Endothelial cell of umbilical vein (primary cell): ENCODE data around the gene MS4A2. TPM values are rescaled to one million over a fixed set of nuclear protein-coding genes. Genes with fewer than 3 reads are reported as not detected.
"Not testable (repeated sequence)": the region's sequence is repeated elsewhere in the genome, so short reads cannot be mapped to it uniquely, and the experiment has no call there.

Experiments
- BruUV-seq: library from RNA; stranded (reverse); fragments of 400-500 nt; replicated peaks from 2 replicates; lab custom pipeline; 2021; lab: Mats Ljungman, UMichigan
- CTCF ChIA-PET: fragments of 300-600, 350-600 bp; sonication (Branson Sonifier 250); formaldehyde crosslinking; loops from one replicate; lab custom pipeline; 2021; ENCODE audit warnings: antibody characterized with exemption, inconsistent platforms; lab: Charles Lee
- POLR2A ChIA-PET: fragments of 300-600, 350-600 bp; sonication (Branson Sonifier 250); formaldehyde crosslinking; loops from one replicate; lab custom pipeline; 2021; ENCODE audit warnings: antibody characterized with exemption, inconsistent platforms; lab: Charles Lee
- DNase-seq: peaks from one replicate; pipeline ENCODE4 v3.0.0-alpha.2; 2011; ENCODE audit warnings: low read depth, low spot score
- FAIRE-seq: peaks from 2 replicates; lab custom pipeline; 2011; peaks lifted over from hg19 to GRCh38; lab: Jason Lieb, UNC
- H2AFZ ChIP-seq: 2 replicates; pipeline ENCODE4 v1.6.0; 2012; ENCODE audit warnings: low read depth, low read length, control low read depth, inconsistent platforms
- H3K27ac ChIP-seq: 2 replicates; pipeline ENCODE4 v1.5.1; 2011; ENCODE audit warnings: low read depth, mild to moderate bottlenecking, control low read depth, low read length, moderate library complexity; ENCODE audit not compliant: insufficient read depth
- H3K27me3 ChIP-seq, 2 experiments: 2 replicates each; pipeline versions ENCODE4 v1.6.0 to v1.6.1; 2011; ENCODE audit warnings: low read length in 2 of 2, mixed read lengths in 1 of 2; ENCODE audit not compliant: control insufficient read depth in 2 of 2, insufficient read depth in 2 of 2
- H3K36me3 ChIP-seq, 2 experiments: 2 replicates in 1 of 2; 3 replicates in 1 of 2; pipeline ENCODE4 v1.5.1; 2011; ENCODE audit warnings: low read length in 2 of 2, mild to moderate bottlenecking in 1 of 2, moderate library complexity in 1 of 2; ENCODE audit not compliant: control insufficient read depth in 2 of 2, insufficient read depth in 2 of 2; ENCODE audit errors: extremely low read depth in 1 of 2
- H3K4me1 ChIP-seq: 3 replicates; pipeline ENCODE4 v1.5.1; 2011; ENCODE audit warnings: mild to moderate bottlenecking, low read length; ENCODE audit not compliant: control insufficient read depth, insufficient read depth; ENCODE audit errors: extremely low read depth
- H3K4me2 ChIP-seq: 2 replicates; pipeline ENCODE4 v1.6.1; 2011; ENCODE audit warnings: low read length, control low read depth, mixed read lengths; ENCODE audit not compliant: insufficient read depth
- H3K4me3 ChIP-seq, 3 experiments: fragments of 200-600 bp in 1 of 3; sonication (generic), shearing (Covaris generic) in 1 of 3; replicated peaks in 1 of 3; 2 replicates each; pipeline ENCODE4 v1.5.1; 2011 to 2016; ENCODE audit warnings: control low read depth in 3 of 3, low read length in 3 of 3, mild to moderate bottlenecking in 2 of 3, inconsistent platforms in 1 of 3, low read depth in 1 of 3, moderate library complexity in 1 of 3; ENCODE audit not compliant: insufficient read depth in 1 of 3
- H3K79me2 ChIP-seq: 2 replicates; pipeline ENCODE4 v1.6.0; 2012; ENCODE audit warnings: low read length, inconsistent platforms; ENCODE audit not compliant: control insufficient read depth, insufficient read depth
- H3K9ac ChIP-seq: replicated peaks from 2 replicates; pipeline ENCODE3; 2011; ENCODE audit warnings: low read length, control low read depth; ENCODE audit not compliant: insufficient read depth; ENCODE audit errors: extremely low read depth
- H3K9me1 ChIP-seq: replicated peaks from 3 replicates; pipeline ENCODE4 v1.6.0; 2011; ENCODE audit warnings: mild to moderate bottlenecking, low read length; ENCODE audit not compliant: control insufficient read depth, insufficient read depth; ENCODE audit errors: extremely low read depth
- H3K9me3 ChIP-seq: replicated peaks from 2 replicates; pipeline ENCODE4 v1.5.1; 2012; ENCODE audit warnings: low read length, inconsistent platforms; ENCODE audit not compliant: control insufficient read depth, insufficient read depth
- H4K20me1 ChIP-seq: replicated peaks from 2 replicates; pipeline ENCODE3; 2011; ENCODE audit warnings: mild to moderate bottlenecking, low read length; ENCODE audit not compliant: control insufficient read depth, insufficient read depth; ENCODE audit errors: extremely low read depth
- CTCF ChIP-seq, 2 donors: IDR thresholded peaks; 1 replicate in 1 of 2; 2 replicates in 1 of 2; pipeline ENCODE4 v1.5.1; 2011; ENCODE audit warnings: low read length in 2 of 2, mild to moderate bottlenecking in 2 of 2, moderate library complexity in 2 of 2, control low read depth in 1 of 2, inconsistent platforms in 1 of 2, low read depth in 1 of 2; ENCODE audit not compliant: insufficient read depth in 1 of 2; ENCODE audit errors: extremely low read depth in 1 of 2
- FOS ChIP-seq: IDR thresholded peaks from 2 replicates; pipeline ENCODE4 v1.6.1; 2011; ENCODE audit warnings: mild to moderate bottlenecking, low read length, moderate library complexity, borderline replicate concordance; ENCODE audit not compliant: insufficient read depth
- dilution Hi-C: fragments of 300-500 bp; cut with MboI; formaldehyde crosslinking; loops from one replicate; pipeline ENCODE4 v1.15.0; 2019; ENCODE audit warnings: low sequenced_read_pairs; ENCODE audit not compliant: extremely low pct_ligation_motif_present
- intact Hi-C: fragments of 100-400 bp; cut with micrococcal nuclease; formaldehyde crosslinking; loops from one replicate; pipeline ENCODE4 v1.10.0; 2022
- polyA plus RNA-seq, 4 experiments: library from polyadenylated mRNA; depleted of rRNA in 3 of 4; stranded (reverse) in 3 of 4; unstranded in 1 of 4; fragments of >200 nt; gene quantifications; 2 replicates each; pipeline versions ENCODE4 v1.2.1 to v1.2.3, GENCODE V29; 2011 to 2012; ENCODE audit warnings: missing spikeins in 1 of 4
- total RNA-seq: library from RNA; stranded (reverse); gene quantifications from 2 replicates; pipeline ENCODE4 v1.2.3, GENCODE V29; 2021

MS4A2 gene
- total and polyA plus RNA-seq, 2 donors (not counting 3 experiments of a cell fraction or from before 2014, with no cell fraction given): not detected

GRCh38 chr11:60108631-60109030, 20.2 kb downstream of the MS4A2 start:
- H3K4me3 ChIP-seq, CTCF ChIA-PET, H3K27ac ChIP-seq, H3K9me3 ChIP-seq, H3K4me1 ChIP-seq, H3K9me1 ChIP-seq, H2AFZ ChIP-seq, intact Hi-C loops, H3K79me2 ChIP-seq, H4K20me1 ChIP-seq, POLR2A ChIA-PET, dilution Hi-C loops, H3K27me3 ChIP-seq, H3K9ac ChIP-seq, BruUV-seq, FAIRE-seq, DNase-seq, H3K4me2 ChIP-seq, H3K36me3 ChIP-seq: not testable (repeated sequence)

- H3K4me2 ChIP-seq: no peak overlapping the region
- H4K20me1 ChIP-seq: no peaks in the 10 kb centered on the region
- dilution Hi-C loops (no loop called here), intact Hi-C loops (no loop called here)
- CTCF ChIA-PET: interaction anchor here (0.9 kb wide), 1 partner anchor 10 kb away, joined by 3 read pairs; no protein-coding TSS in a partner anchor
- DNase-seq (no peak), FAIRE-seq (no peak)
- no peaks in the 10 kb centered on the region for H3K9me1 ChIP-seq
- BruUV-seq: no TSS peak
- H3K4me3 ChIP-seq: no peak overlapping the region
- H3K9ac ChIP-seq: no peak overlapping the region
- H3K4me1 ChIP-seq: no peaks in the 10 kb centered on the region
- no peaks in the 10 kb centered on the region for H3K36me3 ChIP-seq
- H3K27ac ChIP-seq: no peak overlapping the region
- POLR2A ChIA-PET: no interaction called here
- no peaks in the 10 kb centered on the region for H3K27me3 ChIP-seq
- no peaks in the 10 kb centered on the region for H3K79me2 ChIP-seq
- H2AFZ ChIP-seq: no peak overlapping the region
- TF ChIP-seq FOS (no peak), CTCF (IDR thresholded peaks at IDR 0.05; ENCODE audit: extremely low read depth in 1 of 2, insufficient read depth in 1 of 2, low read depth in 1 of 2, low read length in 2 of 2) (no peak)
- no peaks in the 10 kb centered on the region for H3K9me3 ChIP-seq
Measured at GRCh38 chr11:60111793-60112192, 23.3 kb downstream of the MS4A2 start.
